ENCODE measurements around the gene TRPM1.
A peak's percentile ranks its signal among the peaks of the same experiment; 100 is the strongest.

The TRPM1 gene

DNA sequence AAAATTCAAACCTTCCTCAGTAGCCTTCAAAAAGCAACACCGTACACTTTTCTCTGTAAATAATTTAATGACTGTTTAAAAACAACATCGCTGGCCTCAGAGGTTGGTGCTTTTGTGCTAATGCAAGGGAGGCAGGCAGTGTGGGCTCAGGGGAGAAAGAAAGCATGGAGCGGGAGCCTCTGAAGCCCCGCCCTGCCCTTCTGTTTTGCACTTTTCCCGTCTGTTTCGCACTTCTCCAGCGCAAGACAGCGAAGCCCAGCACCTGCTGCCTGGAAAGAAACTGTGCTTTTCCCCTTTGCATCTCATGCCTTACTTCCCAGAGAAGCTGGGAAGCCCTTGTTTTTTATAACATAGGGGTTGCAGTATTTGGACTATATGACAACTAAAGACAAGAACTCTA is 23.1 kb downstream of the TRPM1 start:
- no peak for DNase-seq (ENCODE audit: low read depth)
- TF ChIP-seq CTCF (conservative IDR thresholded peaks at IDR 0.05; ENCODE audit: low read depth, low read length): no peak
- H3K4me3 ChIP-seq (ENCODE audit: low read depth, low read length): no peak overlapping the region

DNA sequence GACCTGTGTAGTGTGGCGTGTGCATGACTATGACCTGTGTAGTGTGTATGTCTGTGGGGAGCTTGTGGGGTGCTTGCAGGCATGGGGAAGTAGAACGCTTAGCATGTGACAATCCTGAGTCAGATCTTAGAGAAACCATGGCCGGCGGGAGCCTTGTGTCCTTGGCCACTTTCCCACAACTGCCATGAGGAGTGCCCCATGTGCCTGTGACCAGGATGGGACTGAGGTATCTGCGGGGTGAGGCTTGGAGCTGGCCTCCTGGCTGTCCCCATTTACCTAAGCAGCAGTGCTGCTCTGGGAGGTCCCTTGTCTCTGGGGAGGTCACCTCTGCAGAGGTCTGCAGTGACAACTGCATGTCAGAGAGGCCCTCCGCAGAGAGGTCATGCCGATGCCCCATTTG is 23.6 kb downstream of the TRPM1 start:
- no peak for TF ChIP-seq CTCF (conservative IDR thresholded peaks at IDR 0.05; ENCODE audit: low read depth, low read length)

GRCh38 chr15:31077181-31077580 is 24.3 kb downstream of the TRPM1 start:
- no peak overlapping the region for H3K4me3 ChIP-seq (ENCODE audit: low read depth, low read length)
- DNase-seq (ENCODE audit: low read depth): no peak
- no peak for TF ChIP-seq CTCF (conservative IDR thresholded peaks at IDR 0.05; ENCODE audit: low read depth, low read length)

More for the DNA sequence above, 23.6 kb downstream of the TRPM1 start:
- DNase-seq (ENCODE audit: low read depth): no peak
- H3K4me3 ChIP-seq (ENCODE audit: low read depth, low read length): no peak overlapping the region

DNA sequence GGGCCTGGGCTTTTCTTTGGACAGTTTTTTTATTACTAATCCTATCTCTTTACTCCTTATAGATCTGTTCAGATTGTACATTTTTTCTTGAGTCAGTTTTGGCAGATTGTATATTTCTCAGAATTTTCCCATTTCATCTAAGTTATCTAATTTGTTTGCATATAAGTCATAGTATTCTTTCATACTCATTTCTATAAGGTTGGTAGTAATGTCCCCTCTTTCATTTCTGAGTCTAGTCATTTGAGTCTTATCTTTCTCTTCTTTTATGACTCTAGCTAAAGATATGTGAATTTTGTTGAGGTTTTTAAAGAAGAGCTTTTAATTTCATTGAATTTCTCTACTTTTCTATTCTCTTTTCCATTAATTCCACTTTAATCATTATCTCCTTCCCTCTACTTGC is 27.2 kb downstream of the TRPM1 start:
- H3K4me3 ChIP-seq (ENCODE audit: low read depth, low read length): no peak overlapping the region
- no peak for DNase-seq (ENCODE audit: low read depth)
- TF ChIP-seq CTCF (conservative IDR thresholded peaks at IDR 0.05; ENCODE audit: low read depth, low read length): no peak

GRCh38 chr15:31070867-31071266 is 30.7 kb downstream of the TRPM1 start:
- no peak for DNase-seq (ENCODE audit: low read depth)
- no peak overlapping the region for H3K4me3 ChIP-seq (ENCODE audit: low read depth, low read length)
- no peak for TF ChIP-seq CTCF (conservative IDR thresholded peaks at IDR 0.05; ENCODE audit: low read depth, low read length)

GRCh38 chr15:31069360-31070000 is 32.0 kb downstream of the TRPM1 start:
- peak; percentile 16 for DNase-seq (ENCODE audit: low read depth)
- H3K4me3 ChIP-seq (ENCODE audit: low read depth, low read length): no peak overlapping the region
- TF ChIP-seq CTCF (conservative IDR thresholded peaks at IDR 0.05; ENCODE audit: low read depth, low read length): no peak

DNA sequence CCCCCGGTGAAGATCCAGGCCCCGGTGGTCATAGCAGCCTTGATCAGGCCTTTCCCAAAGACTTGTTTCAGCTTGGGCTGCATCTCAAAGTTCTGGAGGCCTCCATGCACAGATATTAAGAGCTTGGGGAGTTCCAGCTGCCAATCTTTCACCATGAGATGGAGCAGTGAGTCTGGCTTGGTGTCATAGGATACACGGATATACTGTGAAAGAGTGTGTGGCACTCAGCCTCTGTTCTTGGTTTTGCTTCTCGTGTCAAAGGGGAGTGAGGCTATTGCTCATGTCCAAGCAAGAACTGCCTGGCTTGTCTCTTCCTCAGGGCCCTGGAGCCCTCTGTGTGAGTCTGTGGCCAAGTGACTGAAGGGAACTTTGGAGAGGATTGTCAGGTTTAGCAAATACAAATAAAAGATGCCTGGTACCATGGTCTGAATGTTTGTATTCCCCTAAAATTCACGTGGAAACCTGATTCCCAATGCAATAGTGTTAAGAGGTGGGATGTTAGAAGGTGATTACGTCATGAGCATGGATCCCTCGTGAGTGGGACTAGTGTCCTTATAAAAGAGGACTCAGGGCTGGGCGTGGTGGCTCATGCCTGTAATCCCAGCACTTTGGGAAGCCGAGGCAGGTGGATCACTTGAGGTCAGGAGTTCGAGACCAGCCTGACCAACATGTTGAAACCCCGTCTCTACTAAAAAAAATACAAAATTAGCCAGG is 33.5 kb downstream of the TRPM1 start:
- no peak overlapping the region for H3K4me3 ChIP-seq (ENCODE audit: low read depth, low read length)
- no peak for DNase-seq (ENCODE audit: low read depth)
- no peak for TF ChIP-seq CTCF (conservative IDR thresholded peaks at IDR 0.05; ENCODE audit: low read depth, low read length)

All from choroid plexus epithelial cell (primary cell).